Activated naive CD8-positive, alpha-beta T cell treated with anti-CD3 and anti-CD28 coated beads, Interleukin-2, amount 10 ng/mL, durations not matched to agents 7 days and 5 days (primary cell): ENCODE measurements around the gene PLCL1. TPM values are rescaled to one million over a fixed set of nuclear protein-coding genes. Genes with fewer than 3 reads are reported as not detected.

ENCODE experiments used
- ATAC-seq: fragments of 150-1000 bp; cut with Tn5 transposase; one replicate; pipeline ENCODE4 v1.10.0; 2021; ENCODE audit warnings: low read depth, moderate library complexity
- POLR2A ChIA-PET: fragments of 350-600 bp; sonication (Branson Sonifier 250); formaldehyde crosslinking; loops from one replicate; lab custom pipeline; 2021; ENCODE audit warnings: antibody characterized with exemption; lab: Charles Lee
- DNase-seq: peaks from one replicate; pipeline ENCODE4 v3.0.0; 2021
- H3K27ac Mint-ChIP-seq: one replicate; pipeline ENCODE4 v1.8.0; 2022; ENCODE audit warnings: mild to moderate bottlenecking, mixed read lengths
- H3K27me3 Mint-ChIP-seq: one replicate; pipeline ENCODE4 v1.8.0; 2022; ENCODE audit warnings: mild to moderate bottlenecking, moderate library complexity, mixed read lengths
- H3K36me3 Mint-ChIP-seq: one replicate; pipeline ENCODE4 v1.8.0; 2021; ENCODE audit warnings: mild to moderate bottlenecking, mixed read lengths
- H3K4me1 Mint-ChIP-seq: one replicate; pipeline ENCODE4 v1.8.0; 2021; ENCODE audit warnings: mixed read lengths
- H3K4me3 Mint-ChIP-seq: one replicate; pipeline ENCODE4 v1.8.0; 2022; ENCODE audit warnings: mild to moderate bottlenecking, moderate library complexity, mixed read lengths
- H3K9me3 Mint-ChIP-seq: one replicate; pipeline ENCODE4 v1.8.0; 2021; ENCODE audit warnings: mixed read lengths
- total RNA-seq, 2 experiments: library from RNA; stranded (reverse); gene quantifications; one replicate each; pipeline ENCODE4 v1.2.3, GENCODE V29; 2021

Gene PLCL1
- total RNA-seq, 2 experiments from 2014 or later = 1.2 to 1.3 TPM

DNA sequence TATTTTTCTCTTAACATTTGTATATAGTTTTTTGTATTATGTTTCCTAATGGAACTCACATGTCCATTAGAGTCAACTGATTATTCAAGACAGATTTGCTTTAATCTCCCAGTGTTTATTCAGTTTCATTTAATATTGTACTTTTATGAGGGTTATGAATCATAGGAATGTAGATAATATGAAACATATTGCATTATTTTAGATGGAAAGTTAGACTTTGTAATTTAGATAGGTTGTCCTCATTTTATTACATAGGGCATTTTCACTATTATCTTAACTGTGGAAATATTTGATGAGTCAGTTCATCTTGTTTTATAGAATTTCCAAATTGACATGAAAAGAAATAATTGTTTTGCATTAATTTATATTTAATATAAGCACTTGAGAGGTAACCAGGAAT is 240.8 kb downstream of the PLCL1 start:
- Mint-ChIP-seq H3K36me3 (no peaks in the 10 kb centered on the region), H3K4me3 (no peak overlapping the region), H3K27me3 (no peaks in the 10 kb centered on the region), H3K27ac (no peak overlapping the region), H3K9me3 (no peaks in the 10 kb centered on the region), H3K4me1 (no peaks in the 10 kb centered on the region)
- POLR2A ChIA-PET = no interaction called here
- no peak for ATAC-seq
- no peak for DNase-seq

- no peak overlapping the region for H3K4me3 Mint-ChIP-seq
- no peaks in the 10 kb centered on the region for H3K36me3 Mint-ChIP-seq
- no peaks in the 10 kb centered on the region for H3K9me3 Mint-ChIP-seq
- no peak for DNase-seq
- no peaks in the 10 kb centered on the region for H3K4me1 Mint-ChIP-seq
- peaks cover 2% of the 10 kb centered on the region for H3K27me3 Mint-ChIP-seq
- ATAC-seq = no peak
- POLR2A ChIA-PET = no interaction called here
- H3K27ac Mint-ChIP-seq = no peak overlapping the region
Measured at GRCh38 chr2:198052741-198053140, 248.3 kb downstream of the PLCL1 start.

- Mint-ChIP-seq H3K9me3 (no peaks in the 10 kb centered on the region), H3K27me3 (peaks cover 2% of the 10 kb centered on the region), H3K4me1 (no peaks in the 10 kb centered on the region)
Measured at GRCh38 chr2:198053148-198053547, 248.8 kb downstream of the PLCL1 start.

DNA sequence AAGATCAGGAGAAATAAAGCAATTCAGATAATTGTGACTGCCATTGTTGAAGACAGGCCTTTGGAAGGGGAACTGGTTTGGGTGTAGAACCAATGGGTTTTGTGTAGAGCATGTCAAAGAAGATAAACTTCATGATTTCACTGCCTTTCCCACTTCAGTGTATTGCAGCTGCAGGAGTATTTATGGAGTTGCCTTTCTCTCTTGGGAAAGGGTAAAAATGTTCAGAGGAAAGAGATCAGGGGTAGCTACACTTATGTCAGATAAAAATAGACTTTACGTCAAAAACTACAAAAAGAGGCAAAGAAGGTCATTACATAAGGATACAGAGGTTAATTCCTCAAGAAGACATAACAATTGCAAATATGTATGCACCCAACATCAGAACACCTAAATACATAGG is 249.4 kb downstream of the PLCL1 start:
- POLR2A ChIA-PET = no interaction called here
- Mint-ChIP-seq H3K9me3 (no peaks in the 10 kb centered on the region), H3K27me3 (peaks cover 2% of the 10 kb centered on the region)

More at GRCh38 chr2:198053148-198053547, 248.8 kb downstream of the PLCL1 start:
- POLR2A ChIA-PET = no interaction called here
- ATAC-seq (no peak), DNase-seq (no peak)
- Mint-ChIP-seq H3K27ac (no peak overlapping the region), H3K36me3 (no peaks in the 10 kb centered on the region), H3K4me3 (no peak overlapping the region)

GRCh38 chr2:198054299-198054698 is 249.9 kb downstream of the PLCL1 start:
- Mint-ChIP-seq H3K9me3 (no peaks in the 10 kb centered on the region), H3K27ac (no peak overlapping the region), H3K4me3 (no peak overlapping the region), H3K36me3 (no peaks in the 10 kb centered on the region), H3K27me3 (peaks cover 2% of the 10 kb centered on the region), H3K4me1 (no peaks in the 10 kb centered on the region)
- POLR2A ChIA-PET = no interaction called here
- ATAC-seq (no peak), DNase-seq (no peak)

More for the DNA sequence above, 249.4 kb downstream of the PLCL1 start:
- Mint-ChIP-seq H3K27ac (no peak overlapping the region), H3K4me3 (no peak overlapping the region), H3K36me3 (no peaks in the 10 kb centered on the region), H3K4me1 (no peaks in the 10 kb centered on the region)
- DNase-seq (no peak), ATAC-seq (no peak)

DNA sequence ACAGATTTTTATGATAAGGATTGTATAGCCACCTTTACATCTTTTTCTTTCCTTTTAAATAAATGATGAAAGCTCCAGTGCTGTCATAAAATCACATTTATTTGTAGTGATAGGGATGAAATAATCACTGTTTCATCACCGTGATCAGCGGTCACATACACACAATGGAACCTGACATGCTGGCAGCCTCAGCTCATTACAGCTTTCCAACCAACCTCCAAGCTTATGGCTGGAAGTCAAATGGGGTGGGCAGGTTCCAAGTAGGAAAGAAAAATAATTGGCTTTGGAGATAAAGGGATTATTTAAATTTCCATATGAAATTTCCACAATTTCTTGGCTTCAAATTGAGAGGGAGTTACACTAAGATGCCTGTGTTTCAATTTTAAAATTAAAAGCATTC is 251.3 kb downstream of the PLCL1 start:
- Mint-ChIP-seq H3K36me3 (no peaks in the 10 kb centered on the region), H3K4me1 (no peaks in the 10 kb centered on the region), H3K4me3 (no peak overlapping the region)

DNA sequence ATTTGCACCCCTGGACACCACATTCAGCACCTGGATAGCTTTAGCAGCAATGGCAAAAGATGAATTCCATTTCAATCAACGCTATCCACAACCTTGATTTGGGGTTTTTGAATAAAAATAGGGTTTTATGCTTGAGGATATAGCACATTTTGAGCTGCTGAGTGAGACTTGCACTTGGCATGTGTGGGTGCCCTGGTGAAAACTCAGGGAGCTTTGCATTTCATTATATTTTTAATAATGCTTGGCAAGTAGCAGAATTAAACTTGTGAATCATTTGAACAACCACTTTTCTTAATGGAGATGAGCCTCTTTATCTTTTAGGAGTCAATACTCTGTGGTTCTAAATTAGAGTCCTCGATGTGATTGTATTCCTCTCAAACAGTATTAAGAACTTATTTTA is 252.4 kb downstream of the PLCL1 start:
- ATAC-seq (no peak), DNase-seq (no peak)
- no peaks in the 10 kb centered on the region for H3K9me3 Mint-ChIP-seq
- H3K36me3 Mint-ChIP-seq = no peaks in the 10 kb centered on the region
- H3K4me3 Mint-ChIP-seq = no peak overlapping the region
- no peaks in the 10 kb centered on the region for H3K4me1 Mint-ChIP-seq
- H3K27me3 Mint-ChIP-seq = peaks cover 2% of the 10 kb centered on the region
- POLR2A ChIA-PET = no interaction called here
- H3K27ac Mint-ChIP-seq = no peak overlapping the region

More for the DNA sequence above, 251.3 kb downstream of the PLCL1 start:
- H3K27ac Mint-ChIP-seq = no peak overlapping the region
- DNase-seq (no peak), ATAC-seq (no peak)
- POLR2A ChIA-PET = no interaction called here
- H3K27me3 Mint-ChIP-seq = peaks cover 2% of the 10 kb centered on the region
- H3K9me3 Mint-ChIP-seq = no peaks in the 10 kb centered on the region

- no peak overlapping the region for H3K4me3 Mint-ChIP-seq
- H3K36me3 Mint-ChIP-seq = no peaks in the 10 kb centered on the region
- no peaks in the 10 kb centered on the region for H3K27me3 Mint-ChIP-seq
- POLR2A ChIA-PET = no interaction called here
- ATAC-seq (no peak), DNase-seq (no peak)
- no peaks in the 10 kb centered on the region for H3K4me1 Mint-ChIP-seq
- no peaks in the 10 kb centered on the region for H3K9me3 Mint-ChIP-seq
- no peak overlapping the region for H3K27ac Mint-ChIP-seq
Measured at GRCh38 chr2:198059800-198060199, 255.4 kb downstream of the PLCL1 start.

GRCh38 chr2:198060277-198060676 is 255.9 kb downstream of the PLCL1 start:
- Mint-ChIP-seq H3K9me3 (no peaks in the 10 kb centered on the region), H3K27ac (no peak overlapping the region), H3K4me3 (no peak overlapping the region), H3K4me1 (no peaks in the 10 kb centered on the region), H3K36me3 (no peaks in the 10 kb centered on the region), H3K27me3 (no peaks in the 10 kb centered on the region)
- no peak for DNase-seq
- ATAC-seq = no peak
- POLR2A ChIA-PET = no interaction called here

DNA sequence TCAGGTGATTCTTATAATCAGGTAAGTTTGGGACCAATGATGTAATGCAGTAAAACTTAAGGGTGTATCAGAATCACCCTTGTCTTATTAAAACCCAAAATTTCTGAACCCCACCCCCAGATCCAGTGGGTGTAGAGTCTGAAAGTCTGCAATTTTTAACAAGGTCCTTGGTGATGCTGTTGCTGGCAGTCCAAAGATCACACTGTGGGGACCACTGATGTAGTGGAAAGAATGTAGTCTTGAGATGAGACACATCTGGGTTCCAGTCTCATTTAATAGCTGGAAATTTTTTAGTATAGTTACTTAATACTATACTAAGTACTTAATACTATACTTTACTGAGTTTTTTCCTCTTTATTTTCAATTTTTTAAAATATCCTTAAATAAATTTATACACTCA is 258.4 kb downstream of the PLCL1 start:
- ATAC-seq (no peak), DNase-seq (no peak)
- no peaks in the 10 kb centered on the region for H3K27me3 Mint-ChIP-seq
- POLR2A ChIA-PET = no interaction called here
- H3K27ac Mint-ChIP-seq = no peak overlapping the region
- no peaks in the 10 kb centered on the region for H3K9me3 Mint-ChIP-seq
- H3K4me1 Mint-ChIP-seq = no peaks in the 10 kb centered on the region
- H3K4me3 Mint-ChIP-seq = no peak overlapping the region
- H3K36me3 Mint-ChIP-seq = no peaks in the 10 kb centered on the region

GRCh38 chr2:198063242-198063641 is 258.8 kb downstream of the PLCL1 start:
- POLR2A ChIA-PET = no interaction called here
- Mint-ChIP-seq H3K27me3 (no peaks in the 10 kb centered on the region), H3K9me3 (no peaks in the 10 kb centered on the region), H3K4me3 (no peak overlapping the region), H3K4me1 (no peaks in the 10 kb centered on the region), H3K27ac (no peak overlapping the region), H3K36me3 (no peaks in the 10 kb centered on the region)
- DNase-seq (no peak), ATAC-seq (no peak)

- POLR2A ChIA-PET = no interaction called here
- no peaks in the 10 kb centered on the region for H3K27me3 Mint-ChIP-seq
- no peak overlapping the region for H3K4me3 Mint-ChIP-seq
- ATAC-seq = no peak
- no peaks in the 10 kb centered on the region for H3K4me1 Mint-ChIP-seq
- DNase-seq = no peak
- H3K27ac Mint-ChIP-seq = no peak overlapping the region
- H3K36me3 Mint-ChIP-seq = no peaks in the 10 kb centered on the region
- no peaks in the 10 kb centered on the region for H3K9me3 Mint-ChIP-seq
Measured at GRCh38 chr2:198065322-198065721, 260.9 kb downstream of the PLCL1 start.

DNA sequence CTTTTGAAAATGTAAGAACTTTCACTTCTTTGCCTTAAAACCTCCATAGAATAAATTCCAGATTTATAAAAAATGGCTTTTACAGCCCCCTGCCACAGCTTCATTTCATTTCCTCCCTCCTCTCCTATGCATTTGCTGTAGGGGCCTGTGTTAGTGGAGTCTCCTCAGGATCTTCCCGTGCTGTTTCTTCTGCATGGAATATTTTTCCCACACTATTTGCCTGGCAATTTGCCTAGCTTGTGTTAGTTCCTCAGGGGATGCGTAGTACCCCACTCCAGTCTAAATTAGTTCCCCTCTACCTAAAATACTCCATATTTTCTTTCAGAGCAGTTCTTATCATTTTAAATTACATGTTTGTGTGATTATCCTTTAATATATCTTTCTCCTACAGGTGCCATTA is 262.2 kb downstream of the PLCL1 start:
- POLR2A ChIA-PET = interaction anchor here (0.7 kb wide), 1 partner anchor 109 kb away, joined by 3 read pairs; no protein-coding TSS in a partner anchor
- no peak overlapping the region for H3K27ac Mint-ChIP-seq
- DNase-seq (no peak), ATAC-seq (no peak)
- no peaks in the 10 kb centered on the region for H3K9me3 Mint-ChIP-seq
- no peaks in the 10 kb centered on the region for H3K27me3 Mint-ChIP-seq
- H3K4me1 Mint-ChIP-seq = no peaks in the 10 kb centered on the region
- H3K4me3 Mint-ChIP-seq = no peak overlapping the region
- H3K36me3 Mint-ChIP-seq = no peaks in the 10 kb centered on the region

GRCh38 chr2:198072655-198073054 is 268.3 kb downstream of the PLCL1 start:
- DNase-seq (no peak), ATAC-seq (no peak)
- no peaks in the 10 kb centered on the region for H3K4me1 Mint-ChIP-seq
- H3K4me3 Mint-ChIP-seq = no peak overlapping the region
- POLR2A ChIA-PET = no interaction called here
- no peaks in the 10 kb centered on the region for H3K36me3 Mint-ChIP-seq
- H3K27me3 Mint-ChIP-seq = no peaks in the 10 kb centered on the region
- H3K27ac Mint-ChIP-seq = no peak overlapping the region
- no peaks in the 10 kb centered on the region for H3K9me3 Mint-ChIP-seq

DNA sequence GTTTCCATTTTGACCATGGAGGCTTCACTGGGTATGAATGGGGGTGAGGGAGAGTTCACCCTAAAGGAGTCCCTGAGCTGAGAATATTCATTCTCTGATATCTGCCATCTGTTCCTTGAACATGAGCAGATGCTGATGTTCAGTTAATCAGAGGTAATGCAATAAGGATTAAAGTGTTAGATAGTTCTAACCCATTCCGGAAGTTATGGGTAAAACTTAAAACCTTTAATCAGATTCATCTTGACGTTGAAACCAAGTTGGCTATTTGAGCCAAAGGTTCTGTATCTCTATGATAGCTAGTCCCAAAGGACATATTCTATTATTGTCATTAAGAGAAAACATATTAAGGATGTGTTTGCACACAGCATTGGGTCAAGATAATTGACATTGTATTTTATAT is 268.9 kb downstream of the PLCL1 start:
- ATAC-seq (no peak), DNase-seq (no peak)
- Mint-ChIP-seq H3K36me3 (no peaks in the 10 kb centered on the region), H3K27me3 (no peaks in the 10 kb centered on the region), H3K9me3 (no peaks in the 10 kb centered on the region), H3K4me3 (no peak overlapping the region), H3K27ac (no peak overlapping the region), H3K4me1 (no peaks in the 10 kb centered on the region)
- POLR2A ChIA-PET = no interaction called here
